ENCODE measurements around the gene ARHGEF3. TPM values are rescaled to one million over a fixed set of nuclear protein-coding genes. Genes with fewer than 3 reads are reported as not detected.
"Not testable (repeated sequence)": the region's sequence is repeated elsewhere in the genome, so short reads cannot be mapped to it uniquely, and the experiment has no call there.

Gene ARHGEF3
- total RNA-seq, 4 donors from 2014 or later: 9.0 to 14.7 (median 11.7) TPM

GRCh38 chr3:56711344-56711743 lies 90.4 kb downstream of the ARHGEF3 start:
- Histone ChIP-seq H3K27ac (replicated peaks in 1 of 4) (no peak overlapping the region), H3K4me1 (no peaks in the 10 kb centered on the region), H3K27me3 (no peaks in the 10 kb centered on the region), H3K9me3 (peaks cover 0 to 10% (median 2%) of the 10 kb centered on the region in 4 donors), H3K4me3 (no peak overlapping the region), H3K36me3 (no peaks in the 10 kb centered on the region)
- intact Hi-C loops (cut with DNase I): no loop called here
- TF ChIP-seq POLR2A (IDR thresholded peaks at IDR 0.05; ENCODE audit: low read depth): no peak
- no peak for TF ChIP-seq CTCF (IDR thresholded peaks at IDR 0.05)
- TF ChIP-seq EP300 (IDR thresholded peaks at IDR 0.05): no peak
- TF ChIP-seq POLR2AphosphoS5 (IDR thresholded peaks at IDR 0.05): no peak
- 100% methylated on average over 2 of the region's 2 CpGs for WGBS
- no peak for DNase-seq (ENCODE audit: extremely low spot score)

- 96% methylated on average over 6 of the region's 6 CpGs for WGBS
- not testable (repeated sequence) for H3K36me3 ChIP-seq; H3K27me3 ChIP-seq; H3K4me1 ChIP-seq; H3K4me3 ChIP-seq; DNase-seq (ENCODE audit: extremely low spot score); H3K9me3 ChIP-seq; H3K27ac ChIP-seq (replicated peaks in 1 of 4)
- intact Hi-C loops (cut with DNase I): loop anchor here (10.0 kb wide), 1 partner anchor 387 kb away; no protein-coding TSS in a partner anchor
Measured at GRCh38 chr3:56707412-56707811, 94.3 kb downstream of the ARHGEF3 start.

GRCh38 chr3:56706629-56707028 lies 95.1 kb downstream of the ARHGEF3 start:
- DNase-seq (ENCODE audit: extremely low spot score): no peak
- Histone ChIP-seq H3K9me3 (no peaks in the 10 kb centered on the region), H3K4me3 (no peak overlapping the region), H3K27ac (replicated peaks in 1 of 4) (no peak overlapping the region), H3K4me1 (peaks cover 3 to 8% (median 7%) of the 10 kb centered on the region in 4 donors), H3K27me3 (no peaks in the 10 kb centered on the region), H3K36me3 (no peaks in the 10 kb centered on the region)
- intact Hi-C loops (cut with DNase I): loop anchor here (10.0 kb wide), 1 partner anchor 388 kb away; no protein-coding TSS in a partner anchor
- TF ChIP-seq CTCF (IDR thresholded peaks at IDR 0.05) (no peak), POLR2A (IDR thresholded peaks at IDR 0.05; ENCODE audit: low read depth) (no peak), POLR2AphosphoS5 (IDR thresholded peaks at IDR 0.05) (no peak), EP300 (IDR thresholded peaks at IDR 0.05) (no peak)

GRCh38 chr3:56704706-56705105 lies 97.0 kb downstream of the ARHGEF3 start:
- DNase-seq (ENCODE audit: extremely low spot score): no peak
- 80% methylated on average over 3 of the region's 3 CpGs for WGBS
- Histone ChIP-seq H3K9me3 (no peaks in the 10 kb centered on the region), H3K36me3 (no peaks in the 10 kb centered on the region), H3K4me1 (peaks cover 3 to 8% (median 7%) of the 10 kb centered on the region in 4 donors), H3K27me3 (no peaks in the 10 kb centered on the region), H3K4me3 (no peak overlapping the region), H3K27ac (replicated peaks in 1 of 4) (no peak overlapping the region)
- intact Hi-C loops (cut with DNase I): loop anchor here (10.0 kb wide), 1 partner anchor 390 kb away; no protein-coding TSS in a partner anchor
- TF ChIP-seq EP300 (IDR thresholded peaks at IDR 0.05): no peak
- no peak for TF ChIP-seq CTCF (IDR thresholded peaks at IDR 0.05)
- TF ChIP-seq POLR2AphosphoS5 (IDR thresholded peaks at IDR 0.05): no peak
- TF ChIP-seq POLR2A (IDR thresholded peaks at IDR 0.05; ENCODE audit: low read depth): no peak

- 16% methylated on average over 5 of the region's 5 CpGs for WGBS
- H3K4me3 ChIP-seq: no peak overlapping the region
- no peak overlapping the region for H3K27ac ChIP-seq (replicated peaks in 1 of 4)
- intact Hi-C loops (cut with DNase I): loop anchor here (2.0 to 10.0 kb wide), 3 partner anchors 100 to 392 kb away; no protein-coding TSS in a partner anchor
- H3K4me1 ChIP-seq: peaks cover 3 to 8% (median 7%) of the 10 kb centered on the region in 4 donors
- no peak for TF ChIP-seq EP300 (IDR thresholded peaks at IDR 0.05)
- TF ChIP-seq CTCF (IDR thresholded peaks at IDR 0.05): peak; percentile 88 to 95 (median 89)
- H3K9me3 ChIP-seq: no peaks in the 10 kb centered on the region
- no peaks in the 10 kb centered on the region for H3K36me3 ChIP-seq
- H3K27me3 ChIP-seq: peaks cover 0 to 5% (median 0%) of the 10 kb centered on the region in 4 donors
- no peak for DNase-seq (ENCODE audit: extremely low spot score)
Measured at GRCh38 chr3:56702490-56703315, 99.0 kb downstream of the ARHGEF3 start.
